ENCODE measurements around the gene TTC34.

Gene TTC34, protein sequence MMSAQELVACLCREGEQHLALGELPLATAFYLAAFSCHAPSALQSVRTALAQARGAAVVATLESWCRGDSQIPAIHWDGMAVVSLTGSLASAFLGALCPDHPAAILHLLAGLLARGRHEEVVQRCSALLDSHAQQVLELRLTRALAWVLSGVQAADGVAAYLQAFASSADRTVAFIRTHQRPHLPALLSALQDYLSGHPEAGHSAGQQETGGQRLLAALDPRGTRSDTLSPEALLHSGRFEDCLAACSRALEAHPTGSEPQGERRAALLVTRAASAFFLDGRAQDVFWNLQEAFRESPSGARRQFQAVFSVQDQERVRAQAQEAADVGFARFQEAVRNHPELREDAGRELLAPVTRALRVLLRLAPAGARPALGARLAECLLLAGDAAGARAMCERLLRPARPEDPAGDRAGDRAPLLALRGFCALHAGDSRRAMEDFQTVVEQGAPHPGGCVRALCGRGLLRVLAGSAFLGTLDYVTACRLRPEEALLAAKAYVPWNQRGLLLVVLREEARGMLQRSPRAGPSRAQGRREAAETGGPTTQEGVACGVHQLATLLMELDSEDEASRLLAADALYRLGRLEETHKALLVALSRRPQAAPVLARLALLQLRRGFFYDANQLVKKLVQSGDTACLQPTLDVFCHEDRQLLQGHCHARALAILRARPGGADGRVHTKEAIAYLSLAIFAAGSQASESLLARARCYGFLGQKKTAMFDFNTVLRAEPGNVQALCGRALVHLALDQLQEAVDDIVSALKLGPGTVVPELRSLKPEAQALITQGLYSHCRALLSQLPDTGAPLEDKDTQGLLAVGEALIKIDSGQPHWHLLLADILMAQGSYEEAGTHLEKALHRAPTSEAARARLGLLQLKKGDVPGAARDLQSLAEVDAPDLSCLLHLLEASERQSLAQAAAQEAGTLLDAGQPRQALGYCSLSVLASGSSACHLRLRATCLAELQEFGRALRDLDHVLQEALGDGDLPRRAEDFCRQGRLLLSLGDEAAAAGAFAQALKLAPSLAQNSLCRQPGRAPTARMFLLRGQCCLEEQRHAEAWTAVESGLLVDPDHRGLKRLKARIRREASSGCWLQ

DNA sequence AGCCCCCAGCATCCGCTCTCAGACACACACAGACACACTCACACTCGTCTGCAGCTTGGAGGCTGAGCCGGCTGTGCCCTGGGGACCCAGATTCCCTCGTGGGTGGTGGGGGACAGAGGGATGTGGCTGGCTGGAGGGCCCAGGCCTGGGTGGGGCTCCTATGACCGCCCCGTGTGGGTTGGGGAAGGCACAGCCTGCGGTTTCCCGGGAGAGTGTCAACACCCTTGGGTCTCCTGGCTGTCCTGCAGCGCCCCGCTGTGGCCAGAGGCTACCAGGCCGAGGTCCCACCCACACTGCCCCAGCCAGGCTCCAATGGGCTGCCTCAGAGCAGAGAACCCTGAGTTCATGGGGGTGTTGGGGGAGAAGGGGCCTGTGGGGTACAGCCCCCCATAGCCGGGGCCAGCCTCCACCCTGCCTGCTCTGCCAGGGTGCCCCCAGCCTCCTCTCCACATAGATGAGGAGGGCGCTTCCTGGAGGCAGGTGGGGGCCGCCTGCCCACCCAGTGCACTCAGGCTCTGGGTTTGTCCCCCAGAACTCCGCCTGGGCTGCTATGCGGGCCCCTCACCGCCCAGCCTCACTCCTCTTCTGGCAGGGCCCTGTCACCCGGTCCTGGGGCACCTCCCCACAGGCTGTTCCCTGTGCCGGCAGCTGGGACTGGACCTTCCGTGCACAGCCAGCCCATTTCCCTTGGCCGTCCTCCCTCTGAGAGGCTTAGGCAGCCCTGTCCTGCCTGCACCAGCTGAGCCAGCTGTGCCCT is at the start of gene TTC34:
Gene TTC34 (minus strand): TSS at position 159 of the 757 bp plus-strand sequence. CDS start 866 bp downstream, outside the sequence.
- Histone ChIP-seq H2AFZ (ENCODE audit: low read depth, low read length) (no peak within 1 kb of the TSS), H3K4me1 (ENCODE audit: low read length) (no peaks in the 10 kb centered on the region), H3K79me2 (ENCODE audit: low read length) (no peaks in the 10 kb centered on the region), H3K4me3 (ENCODE audit: low read length) (no peak within 1 kb of the TSS), H3K9ac (ENCODE audit: low read length) (no peak within 1 kb of the TSS), H3K27ac (ENCODE audit: low read length) (no peak within 1 kb of the TSS), H3K36me3 (replicated peaks; ENCODE audit: low read depth, low read length) (no peaks in the 10 kb centered on the region), H4K20me1 (ENCODE audit: insufficient read depth, low read length) (no peaks in the 10 kb centered on the region), H3K9me3 (ENCODE audit: insufficient read depth, low read length) (no peaks in the 10 kb centered on the region), H3K27me3 (ENCODE audit: low read depth, low read length) (no peaks in the 10 kb centered on the region), H3K4me2 (ENCODE audit: low read length) (no peak within 1 kb of the TSS)
- TF ChIP-seq, protein P1, sequence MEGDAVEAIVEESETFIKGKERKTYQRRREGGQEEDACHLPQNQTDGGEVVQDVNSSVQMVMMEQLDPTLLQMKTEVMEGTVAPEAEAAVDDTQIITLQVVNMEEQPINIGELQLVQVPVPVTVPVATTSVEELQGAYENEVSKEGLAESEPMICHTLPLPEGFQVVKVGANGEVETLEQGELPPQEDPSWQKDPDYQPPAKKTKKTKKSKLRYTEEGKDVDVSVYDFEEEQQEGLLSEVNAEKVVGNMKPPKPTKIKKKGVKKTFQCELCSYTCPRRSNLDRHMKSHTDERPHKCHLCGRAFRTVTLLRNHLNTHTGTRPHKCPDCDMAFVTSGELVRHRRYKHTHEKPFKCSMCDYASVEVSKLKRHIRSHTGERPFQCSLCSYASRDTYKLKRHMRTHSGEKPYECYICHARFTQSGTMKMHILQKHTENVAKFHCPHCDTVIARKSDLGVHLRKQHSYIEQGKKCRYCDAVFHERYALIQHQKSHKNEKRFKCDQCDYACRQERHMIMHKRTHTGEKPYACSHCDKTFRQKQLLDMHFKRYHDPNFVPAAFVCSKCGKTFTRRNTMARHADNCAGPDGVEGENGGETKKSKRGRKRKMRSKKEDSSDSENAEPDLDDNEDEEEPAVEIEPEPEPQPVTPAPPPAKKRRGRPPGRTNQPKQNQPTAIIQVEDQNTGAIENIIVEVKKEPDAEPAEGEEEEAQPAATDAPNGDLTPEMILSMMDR (IDR thresholded peaks at IDR 0.05; ENCODE audit: low read depth, low read length), result no peak
- TF ChIP-seq EZH2phosphoT487 (IDR thresholded peaks at IDR 0.05; ENCODE audit: low read depth), result no peak

DNA sequence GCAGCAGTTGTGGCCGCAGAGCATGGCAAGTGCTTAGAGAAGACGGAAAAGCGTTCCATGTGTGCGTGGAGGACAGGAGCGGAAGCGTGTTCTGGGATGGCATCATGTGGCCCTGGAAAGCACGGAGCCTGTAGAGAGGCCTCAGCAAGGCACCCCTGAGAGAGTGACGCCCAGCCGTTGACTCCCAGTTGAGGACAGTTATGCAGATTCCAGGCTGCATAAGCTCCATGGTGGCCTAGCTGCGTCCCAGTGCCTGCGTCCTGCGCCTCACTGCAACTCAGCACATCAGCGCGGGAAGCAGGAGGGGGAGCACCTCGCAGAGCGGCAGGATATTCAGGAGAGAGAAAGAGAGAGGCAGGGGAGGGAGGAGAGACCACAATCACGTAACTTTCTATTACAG is 49.0 kb upstream of the TTC34 start:
- no peak overlapping the region for H3K9ac ChIP-seq (ENCODE audit: low read length)
- H3K36me3 ChIP-seq (replicated peaks; ENCODE audit: low read depth, low read length), result no peaks in the 10 kb centered on the region
- H3K4me2 ChIP-seq (ENCODE audit: low read length), result no peak overlapping the region
- H3K27me3 ChIP-seq (ENCODE audit: low read depth, low read length), result no peaks in the 10 kb centered on the region
- H3K4me3 ChIP-seq (ENCODE audit: low read length), result no peak overlapping the region
- no peaks in the 10 kb centered on the region for H4K20me1 ChIP-seq (ENCODE audit: insufficient read depth, low read length)
- no peaks in the 10 kb centered on the region for H3K79me2 ChIP-seq (ENCODE audit: low read length)
- no peak overlapping the region for H3K27ac ChIP-seq (ENCODE audit: low read length)
- no peaks in the 10 kb centered on the region for H3K4me1 ChIP-seq (ENCODE audit: low read length)
- no peak for TF ChIP-seq EZH2phosphoT487 (IDR thresholded peaks at IDR 0.05; ENCODE audit: low read depth)
- TF ChIP-seq, protein P1 (IDR thresholded peaks at IDR 0.05; ENCODE audit: low read depth, low read length), result no peak
- H3K9me3 ChIP-seq (ENCODE audit: insufficient read depth, low read length), result no peaks in the 10 kb centered on the region
- H2AFZ ChIP-seq (ENCODE audit: low read depth, low read length), result no peak overlapping the region

DNA sequence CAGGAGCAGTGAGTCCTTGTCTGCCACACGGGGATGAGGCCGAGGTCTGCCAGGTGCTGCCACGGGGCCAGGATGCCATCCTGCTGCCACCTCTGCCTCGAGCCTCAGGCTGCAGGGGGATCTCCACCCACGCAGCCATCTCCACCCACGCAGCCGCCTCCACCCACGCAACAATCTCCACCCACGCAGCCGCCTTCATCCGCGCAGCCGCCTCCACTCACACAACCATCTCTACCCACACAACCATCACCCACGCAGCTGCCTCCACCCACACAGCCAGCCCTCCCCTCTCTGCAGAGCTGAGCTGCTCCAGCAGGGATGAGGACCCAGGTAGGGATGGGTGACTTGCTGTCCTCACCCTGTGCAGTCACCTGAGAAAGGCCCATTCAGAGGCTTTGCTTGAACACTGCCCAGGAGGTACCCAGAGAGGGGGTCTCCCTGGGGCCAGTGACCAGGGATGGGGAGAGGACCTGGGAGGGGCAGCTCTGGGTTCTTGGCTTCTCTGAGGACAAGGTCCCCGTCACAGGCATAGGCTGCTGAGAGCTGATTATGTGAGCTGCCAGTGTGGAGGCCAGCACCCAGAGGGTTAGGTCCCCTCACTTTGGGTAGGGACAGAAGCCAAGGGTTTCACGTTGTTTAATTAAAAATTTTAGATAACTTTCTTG is 46.6 kb upstream of the TTC34 start:
- no peak overlapping the region for H3K27ac ChIP-seq (ENCODE audit: low read length)
- H2AFZ ChIP-seq (ENCODE audit: low read depth, low read length), result no peak overlapping the region
- no peaks in the 10 kb centered on the region for H4K20me1 ChIP-seq (ENCODE audit: insufficient read depth, low read length)
- no peak overlapping the region for H3K9ac ChIP-seq (ENCODE audit: low read length)
- no peaks in the 10 kb centered on the region for H3K79me2 ChIP-seq (ENCODE audit: low read length)
- H3K9me3 ChIP-seq (ENCODE audit: insufficient read depth, low read length), result no peaks in the 10 kb centered on the region
- no peaks in the 10 kb centered on the region for H3K27me3 ChIP-seq (ENCODE audit: low read depth, low read length)
- no peaks in the 10 kb centered on the region for H3K4me1 ChIP-seq (ENCODE audit: low read length)
- no peak overlapping the region for H3K4me3 ChIP-seq (ENCODE audit: low read length)
- TF ChIP-seq EZH2phosphoT487 (IDR thresholded peaks at IDR 0.05; ENCODE audit: low read depth), result no peak
- TF ChIP-seq, protein P1 (IDR thresholded peaks at IDR 0.05; ENCODE audit: low read depth, low read length), result no peak
- no peak overlapping the region for H3K4me2 ChIP-seq (ENCODE audit: low read length)
- H3K36me3 ChIP-seq (replicated peaks; ENCODE audit: low read depth, low read length), result no peaks in the 10 kb centered on the region
